ENCODE measurements around the gene GALP.
"Not testable (repeated sequence)": the region's sequence is repeated elsewhere in the genome, so short reads cannot be mapped to it uniquely, and the experiment has no call there.

Gene GALP

GRCh38 chr19:56174086-56174485 lies 1.7 kb upstream of the GALP start:
- Histone ChIP-seq H3K14ac (ENCODE audit: low read length in 2 of 2) (no peak overlapping the region), H2BK15ac (ENCODE audit: low read depth, poor library complexity, severe bottlenecking) (no peak overlapping the region), H4K91ac (ENCODE audit: low read length) (no peak overlapping the region), H3K27me3 (ENCODE audit: control insufficient read depth in 1 of 2, insufficient read depth in 1 of 2, low read length in 2 of 2) (peaks cover 0 to 51% of the 10 kb centered on the region in 2 experiments), H2BK5ac (ENCODE audit: low read depth, low read length, poor library complexity, severe bottlenecking) (no peak overlapping the region), H3K4me1 (ENCODE audit: control insufficient read depth, insufficient read depth, low read depth, low read length) (peaks cover 2% of the 10 kb centered on the region), H3K36me3 (ENCODE audit: control insufficient read depth in 1 of 2, insufficient read depth in 2 of 2, low read depth in 1 of 2, low read length in 2 of 2) (no peaks in the 10 kb centered on the region), H2AFZ (ENCODE audit: low read depth, low read length) (no peak overlapping the region), H3K9me3 (ENCODE audit: control insufficient read depth, low read length) (no peaks in the 10 kb centered on the region), H3K27ac (ENCODE audit: low read length, poor library complexity, severe bottlenecking) (no peak overlapping the region), H3K18ac (ENCODE audit: low read depth in 1 of 2, low read length in 2 of 2) (no peak overlapping the region), H3K4me2 (ENCODE audit: low read length, poor library complexity, severe bottlenecking) (no peak overlapping the region), H2BK12ac (ENCODE audit: low read length in 2 of 2) (no peak overlapping the region), H3K4me3 (ENCODE audit: insufficient read depth in 1 of 2, low read depth in 1 of 2, low read length in 2 of 2) (no peak overlapping the region), H2AK5ac (ENCODE audit: low read length, severe bottlenecking) (no peak overlapping the region), H3K9ac (ENCODE audit: low read length) (no peak overlapping the region), H3K23ac (ENCODE audit: low read length in 2 of 2) (no peak overlapping the region), H2BK120ac (ENCODE audit: low read depth, low read length) (no peak overlapping the region), H3K79me1 (replicated peaks; ENCODE audit: low read length, poor library complexity, severe bottlenecking) (no peaks in the 10 kb centered on the region), H3K4ac (ENCODE audit: low read depth in 1 of 2, low read length in 2 of 2) (no peak overlapping the region), H4K8ac (ENCODE audit: low read length) (no peak overlapping the region)
- WGBS: 26% methylated on average over 4 of the region's 9 CpGs
- DNase-seq: no peak

- Histone ChIP-seq H3K23ac (ENCODE audit: low read length in 2 of 2) (no peak overlapping the region), H3K9me3 (ENCODE audit: control insufficient read depth, low read length) (no peaks in the 10 kb centered on the region), H4K91ac (ENCODE audit: low read length) (no peak overlapping the region), H3K18ac (ENCODE audit: low read depth in 1 of 2, low read length in 2 of 2) (no peak overlapping the region), H3K27ac (ENCODE audit: low read length, poor library complexity, severe bottlenecking) (no peak overlapping the region), H2AK5ac (ENCODE audit: low read length, severe bottlenecking) (no peak overlapping the region), H3K4me3 (ENCODE audit: insufficient read depth in 1 of 2, low read depth in 1 of 2, low read length in 2 of 2) (no peak overlapping the region), H3K4me2 (ENCODE audit: low read length, poor library complexity, severe bottlenecking) (no peak overlapping the region), H3K4me1 (ENCODE audit: control insufficient read depth, insufficient read depth, low read depth, low read length) (peaks cover 2% of the 10 kb centered on the region), H3K27me3 (ENCODE audit: control insufficient read depth in 1 of 2, insufficient read depth in 1 of 2, low read length in 2 of 2) (peaks cover 0 to 51% of the 10 kb centered on the region in 2 experiments), H3K79me1 (replicated peaks; ENCODE audit: low read length, poor library complexity, severe bottlenecking) (no peaks in the 10 kb centered on the region), H3K4ac (ENCODE audit: low read depth in 1 of 2, low read length in 2 of 2) (no peak overlapping the region), H2BK12ac (ENCODE audit: low read length in 2 of 2) (no peak overlapping the region), H4K8ac (ENCODE audit: low read length) (no peak overlapping the region), H3K9ac (ENCODE audit: low read length) (no peak overlapping the region), H2BK120ac (ENCODE audit: low read depth, low read length) (no peak overlapping the region), H2AFZ (ENCODE audit: low read depth, low read length) (no peak overlapping the region), H2BK15ac (ENCODE audit: low read depth, poor library complexity, severe bottlenecking) (no peak overlapping the region), H2BK5ac (ENCODE audit: low read depth, low read length, poor library complexity, severe bottlenecking) (no peak overlapping the region), H3K36me3 (ENCODE audit: control insufficient read depth in 1 of 2, insufficient read depth in 2 of 2, low read depth in 1 of 2, low read length in 2 of 2) (no peaks in the 10 kb centered on the region), H3K14ac (ENCODE audit: low read length in 2 of 2) (no peak overlapping the region)
- DNase-seq: no peak
- 81% methylated on average over 11 of the region's 11 CpGs for WGBS
Observed at GRCh38 chr19:56174550-56174949, 1.3 kb upstream of the GALP start.

- not testable (repeated sequence) for H3K79me1 ChIP-seq (replicated peaks; ENCODE audit: low read length, poor library complexity, severe bottlenecking); H3K18ac ChIP-seq (ENCODE audit: low read depth in 1 of 2, low read length in 2 of 2); H3K36me3 ChIP-seq (ENCODE audit: control insufficient read depth in 1 of 2, insufficient read depth in 2 of 2, low read depth in 1 of 2, low read length in 2 of 2); H2BK120ac ChIP-seq (ENCODE audit: low read depth, low read length); H3K4ac ChIP-seq (ENCODE audit: low read depth in 1 of 2, low read length in 2 of 2); H3K14ac ChIP-seq (ENCODE audit: low read length in 2 of 2); DNase-seq; H3K23ac ChIP-seq (ENCODE audit: low read length in 2 of 2); H2AFZ ChIP-seq (ENCODE audit: low read depth, low read length); H3K4me3 ChIP-seq (ENCODE audit: insufficient read depth in 1 of 2, low read depth in 1 of 2, low read length in 2 of 2); H2BK15ac ChIP-seq (ENCODE audit: low read depth, poor library complexity, severe bottlenecking); H4K8ac ChIP-seq (ENCODE audit: low read length); H2BK12ac ChIP-seq (ENCODE audit: low read length in 2 of 2); H3K27ac ChIP-seq (ENCODE audit: low read length, poor library complexity, severe bottlenecking); H3K9me3 ChIP-seq (ENCODE audit: control insufficient read depth, low read length); H2AK5ac ChIP-seq (ENCODE audit: low read length, severe bottlenecking); H4K91ac ChIP-seq (ENCODE audit: low read length); H2BK5ac ChIP-seq (ENCODE audit: low read depth, low read length, poor library complexity, severe bottlenecking); H3K9ac ChIP-seq (ENCODE audit: low read length); H3K4me1 ChIP-seq (ENCODE audit: control insufficient read depth, insufficient read depth, low read depth, low read length); H3K4me2 ChIP-seq (ENCODE audit: low read length, poor library complexity, severe bottlenecking)
- WGBS: 85% methylated on average over 11 of the region's 11 CpGs
- peaks cover 0 to 51% of the 10 kb centered on the region in 2 experiments for H3K27me3 ChIP-seq (ENCODE audit: control insufficient read depth in 1 of 2, insufficient read depth in 1 of 2, low read length in 2 of 2)
Observed at GRCh38 chr19:56176310-56176709, 502 bp downstream of the GALP start.

- Histone ChIP-seq H2BK120ac (ENCODE audit: low read depth, low read length) (no peak overlapping the region), H3K18ac (ENCODE audit: low read depth in 1 of 2, low read length in 2 of 2) (no peak overlapping the region), H3K9ac (ENCODE audit: low read length) (no peak overlapping the region), H3K9me3 (ENCODE audit: control insufficient read depth, low read length) (no peaks in the 10 kb centered on the region), H3K79me1 (replicated peaks; ENCODE audit: low read length, poor library complexity, severe bottlenecking) (no peaks in the 10 kb centered on the region), H3K4me3 (ENCODE audit: insufficient read depth in 1 of 2, low read depth in 1 of 2, low read length in 2 of 2) (no peak overlapping the region), H2BK5ac (ENCODE audit: low read depth, low read length, poor library complexity, severe bottlenecking) (no peak overlapping the region), H3K4me1 (ENCODE audit: control insufficient read depth, insufficient read depth, low read depth, low read length) (no peaks in the 10 kb centered on the region), H2AFZ (ENCODE audit: low read depth, low read length) (no peak overlapping the region), H4K8ac (ENCODE audit: low read length) (no peak overlapping the region), H2BK12ac (ENCODE audit: low read length in 2 of 2) (no peak overlapping the region), H2AK5ac (ENCODE audit: low read length, severe bottlenecking) (no peak overlapping the region), H3K36me3 (ENCODE audit: control insufficient read depth in 1 of 2, insufficient read depth in 2 of 2, low read depth in 1 of 2, low read length in 2 of 2) (no peaks in the 10 kb centered on the region), H4K91ac (ENCODE audit: low read length) (no peak overlapping the region), H3K14ac (ENCODE audit: low read length in 2 of 2) (no peak overlapping the region), H3K4ac (ENCODE audit: low read depth in 1 of 2, low read length in 2 of 2) (no peak overlapping the region), H3K27me3 (ENCODE audit: control insufficient read depth in 1 of 2, insufficient read depth in 1 of 2, low read length in 2 of 2) (peaks cover 0 to 51% of the 10 kb centered on the region in 2 experiments), H3K27ac (ENCODE audit: low read length, poor library complexity, severe bottlenecking) (no peak overlapping the region), H3K23ac (ENCODE audit: low read length in 2 of 2) (no peak overlapping the region), H3K4me2 (ENCODE audit: low read length, poor library complexity, severe bottlenecking) (no peak overlapping the region), H2BK15ac (ENCODE audit: low read depth, poor library complexity, severe bottlenecking) (no peak overlapping the region)
- WGBS: 83% methylated on average over 18 of the region's 18 CpGs
- DNase-seq: no peak
Observed at GRCh38 chr19:56176881-56177280, 1.1 kb downstream of the GALP start.

All from mesenchymal stem cell (in vitro differentiated cells and primary cell).